ENCODE results near the gene NPTX2. TPM values are rescaled to one million over a fixed set of nuclear protein-coding genes. Genes with fewer than 3 reads are reported as not detected.

The NPTX2 gene
- polyA plus RNA-seq, 1 donor from 2014 or later = 0.98 TPM

- no peak overlapping the region for H3K27ac ChIP-seq (ENCODE audit: low read length)
- no peaks in the 10 kb centered on the region for H3F3A ChIP-seq (ENCODE audit: insufficient read depth, low read length, poor library complexity, severe bottlenecking)
- no peak overlapping the region for H3K4me2 ChIP-seq (ENCODE audit: low read length)
- no peaks in the 10 kb centered on the region for H3K36me3 ChIP-seq (ENCODE audit: insufficient read depth, low read length)
- H3K79me2 ChIP-seq (replicated peaks; ENCODE audit: insufficient read depth, low read length) = no peaks in the 10 kb centered on the region
- no peak overlapping the region for H3K4me3 ChIP-seq (ENCODE audit: low read length)
- no peak overlapping the region for H2AFZ ChIP-seq (ENCODE audit: low read depth, low read length)
- H3K9ac ChIP-seq (ENCODE audit: low read length) = no peak overlapping the region
- no peaks in the 10 kb centered on the region for H4K20me1 ChIP-seq (ENCODE audit: insufficient read depth)
- H3K9me3 ChIP-seq (ENCODE audit: low read length) = peaks cover 6% of the 10 kb centered on the region
- TF ChIP-seq TAF1 (IDR thresholded peaks at IDR 0.05; ENCODE audit: low read depth) = no peak
- H3K9me2 ChIP-seq (ENCODE audit: insufficient read depth, low read length) = no peaks in the 10 kb centered on the region
- no peaks in the 10 kb centered on the region for H3K27me3 ChIP-seq (ENCODE audit: insufficient read depth, low read depth, low read length)
These were observed 43.3 kb upstream of the NPTX2 start for GRCh38 chr7:98573816-98574215.

- no peaks in the 10 kb centered on the region for H3K27me3 ChIP-seq (ENCODE audit: insufficient read depth, low read depth, low read length)
- no peak overlapping the region for H3K4me3 ChIP-seq (ENCODE audit: low read length)
- no peak overlapping the region for H3K27ac ChIP-seq (ENCODE audit: low read length)
- TF ChIP-seq RAD21 (conservative IDR thresholded peaks at IDR 0.05) (no peak), EZH2 (IDR thresholded peaks at IDR 0.05; ENCODE audit: borderline replicate concordance, insufficient read depth, low read length, poor library complexity, severe bottlenecking) (no peak), SMC3 (conservative IDR thresholded peaks at IDR 0.05; ENCODE audit: poor library complexity) (no peak), TAF1 (IDR thresholded peaks at IDR 0.05; ENCODE audit: low read depth) (no peak), MXI1 (conservative IDR thresholded peaks at IDR 0.05; ENCODE audit: poor library complexity, severe bottlenecking) (no peak), EP300 (conservative IDR thresholded peaks at IDR 0.05; ENCODE audit: poor library complexity, severe bottlenecking) (no peak), POLR2AphosphoS5 (IDR thresholded peaks at IDR 0.05) (no peak)
- TF ChIP-seq, protein P1, sequence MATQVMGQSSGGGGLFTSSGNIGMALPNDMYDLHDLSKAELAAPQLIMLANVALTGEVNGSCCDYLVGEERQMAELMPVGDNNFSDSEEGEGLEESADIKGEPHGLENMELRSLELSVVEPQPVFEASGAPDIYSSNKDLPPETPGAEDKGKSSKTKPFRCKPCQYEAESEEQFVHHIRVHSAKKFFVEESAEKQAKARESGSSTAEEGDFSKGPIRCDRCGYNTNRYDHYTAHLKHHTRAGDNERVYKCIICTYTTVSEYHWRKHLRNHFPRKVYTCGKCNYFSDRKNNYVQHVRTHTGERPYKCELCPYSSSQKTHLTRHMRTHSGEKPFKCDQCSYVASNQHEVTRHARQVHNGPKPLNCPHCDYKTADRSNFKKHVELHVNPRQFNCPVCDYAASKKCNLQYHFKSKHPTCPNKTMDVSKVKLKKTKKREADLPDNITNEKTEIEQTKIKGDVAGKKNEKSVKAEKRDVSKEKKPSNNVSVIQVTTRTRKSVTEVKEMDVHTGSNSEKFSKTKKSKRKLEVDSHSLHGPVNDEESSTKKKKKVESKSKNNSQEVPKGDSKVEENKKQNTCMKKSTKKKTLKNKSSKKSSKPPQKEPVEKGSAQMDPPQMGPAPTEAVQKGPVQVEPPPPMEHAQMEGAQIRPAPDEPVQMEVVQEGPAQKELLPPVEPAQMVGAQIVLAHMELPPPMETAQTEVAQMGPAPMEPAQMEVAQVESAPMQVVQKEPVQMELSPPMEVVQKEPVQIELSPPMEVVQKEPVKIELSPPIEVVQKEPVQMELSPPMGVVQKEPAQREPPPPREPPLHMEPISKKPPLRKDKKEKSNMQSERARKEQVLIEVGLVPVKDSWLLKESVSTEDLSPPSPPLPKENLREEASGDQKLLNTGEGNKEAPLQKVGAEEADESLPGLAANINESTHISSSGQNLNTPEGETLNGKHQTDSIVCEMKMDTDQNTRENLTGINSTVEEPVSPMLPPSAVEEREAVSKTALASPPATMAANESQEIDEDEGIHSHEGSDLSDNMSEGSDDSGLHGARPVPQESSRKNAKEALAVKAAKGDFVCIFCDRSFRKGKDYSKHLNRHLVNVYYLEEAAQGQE (IDR thresholded peaks at IDR 0.05; ENCODE audit: borderline replicate concordance) = no peak
- TF ChIP-seq, protein P2, sequence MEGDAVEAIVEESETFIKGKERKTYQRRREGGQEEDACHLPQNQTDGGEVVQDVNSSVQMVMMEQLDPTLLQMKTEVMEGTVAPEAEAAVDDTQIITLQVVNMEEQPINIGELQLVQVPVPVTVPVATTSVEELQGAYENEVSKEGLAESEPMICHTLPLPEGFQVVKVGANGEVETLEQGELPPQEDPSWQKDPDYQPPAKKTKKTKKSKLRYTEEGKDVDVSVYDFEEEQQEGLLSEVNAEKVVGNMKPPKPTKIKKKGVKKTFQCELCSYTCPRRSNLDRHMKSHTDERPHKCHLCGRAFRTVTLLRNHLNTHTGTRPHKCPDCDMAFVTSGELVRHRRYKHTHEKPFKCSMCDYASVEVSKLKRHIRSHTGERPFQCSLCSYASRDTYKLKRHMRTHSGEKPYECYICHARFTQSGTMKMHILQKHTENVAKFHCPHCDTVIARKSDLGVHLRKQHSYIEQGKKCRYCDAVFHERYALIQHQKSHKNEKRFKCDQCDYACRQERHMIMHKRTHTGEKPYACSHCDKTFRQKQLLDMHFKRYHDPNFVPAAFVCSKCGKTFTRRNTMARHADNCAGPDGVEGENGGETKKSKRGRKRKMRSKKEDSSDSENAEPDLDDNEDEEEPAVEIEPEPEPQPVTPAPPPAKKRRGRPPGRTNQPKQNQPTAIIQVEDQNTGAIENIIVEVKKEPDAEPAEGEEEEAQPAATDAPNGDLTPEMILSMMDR (IDR thresholded peaks at IDR 0.05; ENCODE audit: poor library complexity, severe bottlenecking) = no peak
- H3K9ac ChIP-seq (ENCODE audit: low read length) = no peak overlapping the region
- H3K36me3 ChIP-seq (ENCODE audit: insufficient read depth, low read length) = no peaks in the 10 kb centered on the region
- no peak overlapping the region for H3K4me2 ChIP-seq (ENCODE audit: low read length)
- no peaks in the 10 kb centered on the region for H3F3A ChIP-seq (ENCODE audit: insufficient read depth, low read length, poor library complexity, severe bottlenecking)
- no peak overlapping the region for H2AFZ ChIP-seq (ENCODE audit: low read depth, low read length)
- H3K9me3 ChIP-seq (ENCODE audit: low read length) = peaks cover 6% of the 10 kb centered on the region
- H3K79me2 ChIP-seq (replicated peaks; ENCODE audit: insufficient read depth, low read length) = no peaks in the 10 kb centered on the region
- no peaks in the 10 kb centered on the region for H4K20me1 ChIP-seq (ENCODE audit: insufficient read depth)
- H3K9me2 ChIP-seq (ENCODE audit: insufficient read depth, low read length) = no peaks in the 10 kb centered on the region
These were observed 41.2 kb upstream of the NPTX2 start for GRCh38 chr7:98575878-98576277.

DNA sequence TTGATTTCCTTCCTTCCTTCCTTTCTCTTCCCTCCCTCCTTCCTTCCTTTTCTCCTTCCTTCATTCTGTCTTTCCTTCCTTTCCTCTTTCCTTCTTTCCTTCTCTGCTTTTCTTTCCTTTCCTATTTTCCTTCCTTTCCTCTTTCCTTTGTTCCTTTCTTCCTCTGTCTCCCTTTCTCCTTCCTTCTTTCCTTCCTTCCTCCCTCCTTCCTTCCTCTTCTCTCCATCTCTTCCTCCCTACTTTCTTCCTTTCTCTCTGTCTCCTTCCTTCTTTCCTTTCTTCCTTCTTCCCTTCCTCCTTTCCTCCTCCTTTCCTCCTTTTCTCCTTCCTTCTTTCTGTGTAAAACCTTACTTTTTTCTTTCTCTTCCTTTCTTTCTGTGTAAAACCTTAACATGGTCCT lies 32.3 kb upstream of the NPTX2 start:
- H3K27me3 ChIP-seq (ENCODE audit: insufficient read depth, low read depth, low read length) = no peaks in the 10 kb centered on the region
- TF ChIP-seq EP300 (conservative IDR thresholded peaks at IDR 0.05; ENCODE audit: poor library complexity, severe bottlenecking) = no peak
- TF ChIP-seq, protein P1 (IDR thresholded peaks at IDR 0.05; ENCODE audit: borderline replicate concordance) = no peak
- no peak for TF ChIP-seq SMC3 (conservative IDR thresholded peaks at IDR 0.05; ENCODE audit: poor library complexity)
- TF ChIP-seq RAD21 (conservative IDR thresholded peaks at IDR 0.05) = no peak
- no peak for TF ChIP-seq POLR2AphosphoS5 (IDR thresholded peaks at IDR 0.05)
- TF ChIP-seq MXI1 (conservative IDR thresholded peaks at IDR 0.05; ENCODE audit: poor library complexity, severe bottlenecking) = no peak
- TF ChIP-seq, protein P2 (IDR thresholded peaks at IDR 0.05; ENCODE audit: poor library complexity, severe bottlenecking) = no peak

More for the DNA sequence above, 32.3 kb upstream of the NPTX2 start:
- no peak overlapping the region for H2AFZ ChIP-seq (ENCODE audit: low read depth, low read length)
- H3K79me2 ChIP-seq (replicated peaks; ENCODE audit: insufficient read depth, low read length) = no peaks in the 10 kb centered on the region
- no peak overlapping the region for H3K4me3 ChIP-seq (ENCODE audit: low read length)
- no peaks in the 10 kb centered on the region for H3K9me3 ChIP-seq (ENCODE audit: low read length)
- no peak overlapping the region for H3K9ac ChIP-seq (ENCODE audit: low read length)
- no peaks in the 10 kb centered on the region for H3F3A ChIP-seq (ENCODE audit: insufficient read depth, low read length, poor library complexity, severe bottlenecking)
- no peaks in the 10 kb centered on the region for H3K9me2 ChIP-seq (ENCODE audit: insufficient read depth, low read length)
- no peaks in the 10 kb centered on the region for H3K36me3 ChIP-seq (ENCODE audit: insufficient read depth, low read length)
- H3K4me2 ChIP-seq (ENCODE audit: low read length) = no peak overlapping the region
- no peak overlapping the region for H3K27ac ChIP-seq (ENCODE audit: low read length)
- H4K20me1 ChIP-seq (ENCODE audit: insufficient read depth) = no peaks in the 10 kb centered on the region
